Measurements from ENCODE around the gene ADGRD1.

GRCh38 chr12:131126662-131127173 lies 173.0 kb downstream of the ADGRD1 start:
- TF ChIP-seq CTCF (IDR thresholded peaks at IDR 0.05; ENCODE audit: insufficient read depth, low read length) = no peak
- no peak for TF ChIP-seq GABPA (IDR thresholded peaks at IDR 0.05; ENCODE audit: low read depth)
- no peak for TF ChIP-seq POLR2AphosphoS5 (IDR thresholded peaks at IDR 0.05; ENCODE audit: low read depth)
- no peak for TF ChIP-seq REST (IDR thresholded peaks at IDR 0.05; ENCODE audit: insufficient replicate concordance, low read depth)
